Activated naive CD4-positive, alpha-beta T cell treated with anti-CD3 and anti-CD28 coated beads, Interleukin-2, amount 50 U/mL, for 72 hours (primary cell): Measurements from ENCODE around the gene NOG. TPM values are rescaled to one million over a fixed set of nuclear protein-coding genes. Genes with fewer than 3 reads are reported as not detected.
A peak's percentile ranks its signal among the peaks of the same experiment; 100 is the strongest.

Experiments used
- ATAC-seq, 2 donors: fragments of 150-1000 bp; cut with Tn5 transposase; 2 replicates each; pipeline ENCODE4 v1.10.0; 2021; ENCODE audit warnings: mild to moderate bottlenecking in 2 of 2, moderate library complexity in 2 of 2
- DNase-seq, 2 donors: peaks; one replicate each; pipeline ENCODE4 v3.0.0; 2021 to 2022; ENCODE audit warnings: low spot score in 2 of 2
- H3K27ac Mint-ChIP-seq, 2 donors: one replicate each; pipeline ENCODE4 v1.8.0; 2022; ENCODE audit warnings: mild to moderate bottlenecking in 2 of 2, mixed read lengths in 2 of 2
- H3K36me3 Mint-ChIP-seq, 2 donors: one replicate each; pipeline ENCODE4 v1.8.0; 2022; ENCODE audit warnings: mixed read lengths in 2 of 2
- H3K9me3 Mint-ChIP-seq, 2 donors: one replicate each; pipeline ENCODE4 v1.8.0; 2022; ENCODE audit warnings: mixed read lengths in 2 of 2
- total RNA-seq, 2 donors: library from RNA; stranded (reverse); gene quantifications; one replicate each; pipeline ENCODE4 v1.2.3, GENCODE V29; 2022

NOG gene
- total RNA-seq: 10 to 100 TPM in 1 of 2 donors, under 1 TPM in 1; 0.16 to 15.7 TPM

DNA sequence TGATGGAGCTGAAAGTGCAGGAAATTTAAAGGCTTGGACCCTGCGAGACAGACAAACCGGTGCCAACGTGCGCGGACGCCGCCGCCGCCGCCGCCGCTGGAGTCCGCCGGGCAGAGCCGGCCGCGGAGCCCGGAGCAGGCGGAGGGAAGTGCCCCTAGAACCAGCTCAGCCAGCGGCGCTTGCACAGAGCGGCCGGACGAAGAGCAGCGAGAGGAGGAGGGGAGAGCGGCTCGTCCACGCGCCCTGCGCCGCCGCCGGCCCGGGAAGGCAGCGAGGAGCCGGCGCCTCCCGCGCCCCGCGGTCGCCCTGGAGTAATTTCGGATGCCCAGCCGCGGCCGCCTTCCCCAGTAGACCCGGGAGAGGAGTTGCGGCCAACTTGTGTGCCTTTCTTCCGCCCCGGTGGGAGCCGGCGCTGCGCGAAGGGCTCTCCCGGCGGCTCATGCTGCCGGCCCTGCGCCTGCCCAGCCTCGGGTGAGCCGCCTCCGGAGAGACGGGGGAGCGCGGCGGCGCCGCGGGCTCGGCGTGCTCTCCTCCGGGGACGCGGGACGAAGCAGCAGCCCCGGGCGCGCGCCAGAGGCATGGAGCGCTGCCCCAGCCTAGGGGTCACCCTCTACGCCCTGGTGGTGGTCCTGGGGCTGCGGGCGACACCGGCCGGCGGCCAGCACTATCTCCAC, at the start of gene NOG:
Gene NOG (plus strand): TSS at position 54 of the 674 bp plus-strand sequence. CDS start 525 bp downstream, at position 579.
- ATAC-seq (peak; percentile 43 to 46), DNase-seq (peak; percentile 61 to 67)
- H3K36me3 Mint-ChIP-seq: no peaks in the 10 kb centered on the region
- H3K27ac Mint-ChIP-seq: no peak within 1 kb of the TSS
- no peaks in the 10 kb centered on the region for H3K9me3 Mint-ChIP-seq

DNA sequence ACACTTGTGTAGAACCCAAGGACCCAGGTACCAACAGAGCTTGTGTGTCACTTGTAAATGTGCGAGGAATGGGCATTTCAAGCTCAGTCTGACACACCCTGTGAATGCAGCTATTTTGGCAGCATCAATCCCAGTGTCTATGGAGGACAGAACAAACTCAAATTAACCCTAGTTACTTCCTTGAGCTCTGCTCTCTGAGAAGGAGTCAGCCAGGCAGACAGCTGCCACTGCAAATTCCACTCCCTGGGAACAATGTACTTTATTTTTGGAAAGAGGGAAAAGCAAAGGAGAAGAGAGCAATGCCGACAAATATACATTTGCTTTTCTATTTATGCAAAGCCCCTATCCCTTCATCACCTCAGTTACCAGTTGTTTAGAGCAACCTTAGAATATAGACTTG, 48.4 kb upstream of the NOG start:
- Mint-ChIP-seq H3K27ac (no peak overlapping the region), H3K36me3 (no peaks in the 10 kb centered on the region), H3K9me3 (peaks cover 0 to 6% of the 10 kb centered on the region in 2 donors)
- ATAC-seq: no peak
- no peak for DNase-seq

DNA sequence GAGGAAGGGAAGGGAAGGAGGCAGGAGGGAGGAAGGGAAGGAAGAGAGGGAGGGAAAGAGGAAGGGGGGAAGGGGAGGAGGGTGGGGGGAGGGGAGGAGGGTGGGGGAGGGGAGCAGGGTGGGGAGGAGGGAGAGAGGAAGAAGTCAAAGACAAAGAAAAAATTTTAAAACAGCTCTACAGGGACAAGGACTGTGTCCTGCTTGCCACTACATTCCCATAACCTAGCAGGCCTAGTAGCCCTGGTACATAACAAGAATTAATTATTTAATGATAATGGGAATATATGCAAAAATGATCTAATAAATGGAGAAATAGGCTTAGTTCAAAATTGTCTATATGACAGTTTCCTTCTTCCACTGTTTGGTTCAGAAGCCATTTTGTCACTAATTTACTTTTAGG, 47.6 kb upstream of the NOG start:
- H3K36me3 Mint-ChIP-seq: no peaks in the 10 kb centered on the region
- DNase-seq: no peak
- H3K27ac Mint-ChIP-seq: no peak overlapping the region
- no peak for ATAC-seq
- peaks cover 0 to 6% of the 10 kb centered on the region in 2 donors for H3K9me3 Mint-ChIP-seq

DNA sequence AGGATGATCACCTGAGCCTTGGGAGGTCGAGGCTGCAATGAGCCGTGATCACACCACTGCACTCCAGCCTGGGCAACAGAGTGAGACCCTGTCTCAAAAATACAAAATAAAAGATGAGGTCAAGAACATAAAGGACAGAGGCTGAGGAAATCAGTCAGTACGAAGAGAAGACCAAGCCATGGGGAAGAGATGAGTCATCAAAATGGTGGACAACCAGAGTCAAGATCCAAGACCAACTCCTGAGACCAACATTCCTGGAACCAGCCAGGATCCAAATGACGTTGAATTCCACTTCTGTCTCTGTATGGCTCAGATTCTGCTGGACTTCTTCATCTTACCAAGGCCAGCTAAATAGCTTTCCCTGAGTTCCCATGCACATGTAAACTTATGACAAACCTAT, 44.8 kb upstream of the NOG start:
- DNase-seq (no peak), ATAC-seq (no peak)
- peaks cover 7 to 11% of the 10 kb centered on the region in 2 donors for H3K9me3 Mint-ChIP-seq
- H3K36me3 Mint-ChIP-seq: peaks cover 0 to 4% of the 10 kb centered on the region in 2 donors
- no peak overlapping the region for H3K27ac Mint-ChIP-seq

DNA sequence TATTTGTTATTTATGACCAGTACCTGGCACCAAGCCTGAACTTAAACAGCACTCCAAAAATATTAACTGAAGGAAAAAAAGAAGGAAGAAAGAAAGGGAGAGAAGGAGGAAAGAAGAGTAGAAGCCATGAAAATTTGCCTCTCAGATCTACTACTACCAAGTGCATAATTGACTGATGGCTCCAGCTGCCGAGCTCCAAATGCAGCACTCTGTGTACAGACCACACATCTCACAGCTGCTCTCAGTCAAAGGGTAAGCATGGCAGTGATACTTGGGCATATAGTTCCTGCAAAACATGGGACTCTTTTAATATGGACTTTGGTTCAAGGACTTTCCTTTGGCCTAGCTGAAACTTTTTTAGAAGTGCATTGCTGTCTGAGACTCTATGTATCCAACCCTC, 44.0 kb upstream of the NOG start:
- DNase-seq (no peak), ATAC-seq (no peak)
- H3K36me3 Mint-ChIP-seq: peaks cover 0 to 4% of the 10 kb centered on the region in 2 donors
- no peak overlapping the region for H3K27ac Mint-ChIP-seq
- H3K9me3 Mint-ChIP-seq: peaks cover 7 to 11% of the 10 kb centered on the region in 2 donors

DNA sequence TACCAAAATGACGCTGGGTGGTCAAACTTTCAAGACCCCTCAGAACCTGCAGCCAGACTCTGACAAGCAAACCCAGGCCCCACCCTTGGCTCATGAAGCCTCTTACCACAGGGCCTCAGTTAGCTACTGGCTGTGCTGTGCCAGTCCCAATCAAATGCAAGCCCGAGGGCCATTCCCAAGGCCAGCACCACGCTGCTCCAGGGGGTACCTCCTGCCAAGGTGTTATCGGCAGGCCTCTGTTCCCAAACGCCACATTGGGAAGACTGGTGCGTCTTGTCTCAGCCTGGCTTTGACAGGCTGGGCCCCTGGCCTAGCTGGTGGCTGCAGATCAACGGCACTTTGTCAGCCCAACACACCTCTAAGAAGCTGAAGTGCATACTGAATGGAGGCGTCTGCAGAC, 35.8 kb upstream of the NOG start:
- H3K27ac Mint-ChIP-seq: no peak overlapping the region
- no peaks in the 10 kb centered on the region for H3K9me3 Mint-ChIP-seq
- H3K36me3 Mint-ChIP-seq: no peaks in the 10 kb centered on the region
- ATAC-seq (no peak), DNase-seq (no peak)

DNA sequence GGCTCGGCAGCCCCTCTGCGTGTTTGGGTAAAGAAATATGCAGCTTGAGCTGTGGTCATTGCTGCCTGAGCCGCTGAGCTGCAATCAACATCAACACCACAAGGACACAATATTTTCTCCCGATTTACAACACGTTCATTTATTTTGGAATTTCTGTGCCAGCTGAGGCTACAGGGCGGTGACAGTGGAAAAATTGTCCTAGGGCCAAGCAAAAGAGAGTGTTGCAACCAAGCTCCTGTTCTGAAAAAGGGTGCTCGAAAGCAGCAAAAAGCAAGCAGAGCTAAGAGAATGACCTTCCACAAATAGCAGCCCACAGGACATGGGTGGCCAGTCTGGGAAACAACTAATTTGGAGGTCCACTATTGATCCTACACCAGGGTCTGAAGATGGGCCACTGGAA, 35.4 kb upstream of the NOG start:
- H3K36me3 Mint-ChIP-seq: no peaks in the 10 kb centered on the region
- no peaks in the 10 kb centered on the region for H3K9me3 Mint-ChIP-seq
- ATAC-seq (no peak), DNase-seq (no peak)
- no peak overlapping the region for H3K27ac Mint-ChIP-seq

DNA sequence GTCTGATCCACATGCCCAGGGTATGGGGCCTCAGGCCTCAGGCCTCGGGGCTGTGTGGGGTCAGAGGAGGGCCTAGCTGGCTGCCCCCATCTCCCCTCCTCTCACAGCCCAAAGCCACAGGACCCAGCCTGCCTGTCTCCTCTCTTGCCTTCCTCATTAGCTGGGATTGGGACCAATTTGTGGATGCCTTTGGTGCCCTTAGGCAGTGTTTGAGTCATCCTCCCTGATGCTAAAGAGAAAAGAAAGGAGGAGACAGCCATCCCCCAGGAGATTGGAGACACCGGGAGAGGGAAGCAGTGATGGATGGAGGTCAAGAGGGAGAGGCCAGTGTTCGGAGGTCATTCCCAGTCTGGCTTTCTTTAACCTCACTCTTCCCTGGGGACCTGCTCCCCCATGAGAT, 23.3 kb upstream of the NOG start:
- ATAC-seq (no peak), DNase-seq (no peak)
- Mint-ChIP-seq H3K36me3 (no peaks in the 10 kb centered on the region), H3K27ac (no peak overlapping the region), H3K9me3 (no peaks in the 10 kb centered on the region)

DNA sequence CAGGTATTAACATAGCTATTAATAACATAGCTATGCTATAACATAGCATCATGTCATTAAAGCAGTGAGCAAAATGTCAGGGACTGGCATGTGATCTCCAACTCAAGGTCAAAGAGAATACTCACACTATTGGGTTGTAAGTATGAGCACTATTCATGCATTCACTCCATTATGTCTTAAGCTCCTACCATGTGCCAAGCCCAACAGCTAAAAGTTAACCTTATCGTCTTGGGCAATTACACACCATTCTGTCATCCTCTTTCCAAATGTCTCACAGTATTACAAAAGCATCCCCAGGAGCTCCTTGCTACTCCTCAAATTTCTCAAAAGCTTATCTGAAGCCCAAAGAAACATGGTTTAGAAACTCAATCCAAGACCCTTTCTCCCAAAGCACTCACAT, 22.0 kb upstream of the NOG start:
- ATAC-seq (no peak), DNase-seq (no peak)
- no peaks in the 10 kb centered on the region for H3K36me3 Mint-ChIP-seq
- no peaks in the 10 kb centered on the region for H3K9me3 Mint-ChIP-seq
- H3K27ac Mint-ChIP-seq: no peak overlapping the region

DNA sequence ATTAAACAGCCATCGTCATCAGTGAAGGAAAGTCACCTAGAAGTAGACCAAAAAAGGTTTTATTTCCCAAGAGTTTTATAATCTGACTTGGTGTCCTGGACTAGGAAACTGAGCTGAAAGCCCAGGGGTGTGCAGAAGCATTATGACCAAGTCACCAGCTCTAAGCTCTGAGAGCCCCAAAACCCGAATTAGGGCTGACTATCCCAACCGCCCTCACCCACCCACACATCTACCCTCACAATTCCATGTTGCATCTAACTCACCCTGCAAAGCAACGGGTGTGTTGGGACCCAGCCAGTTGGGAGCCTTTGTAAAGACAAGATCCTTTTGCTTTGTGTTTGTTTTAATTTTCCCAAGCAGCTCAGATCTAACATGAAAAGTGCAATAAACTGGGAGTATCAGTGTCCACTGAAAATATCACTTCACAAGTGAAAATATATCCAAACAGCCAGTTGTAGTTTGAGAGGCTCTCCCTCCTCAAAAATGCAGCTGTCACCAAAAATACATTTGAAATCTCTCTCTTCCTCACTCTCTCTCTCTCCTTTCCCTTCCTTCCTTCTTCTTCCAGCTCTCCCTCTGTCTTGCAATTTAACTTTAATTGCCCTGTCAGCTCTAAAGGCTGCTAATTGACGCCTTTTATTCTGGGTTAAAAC, 16.2 kb upstream of the NOG start:
- no peak overlapping the region for H3K27ac Mint-ChIP-seq
- no peak for DNase-seq
- no peaks in the 10 kb centered on the region for H3K9me3 Mint-ChIP-seq
- H3K36me3 Mint-ChIP-seq: no peaks in the 10 kb centered on the region
- ATAC-seq: no peak

DNA sequence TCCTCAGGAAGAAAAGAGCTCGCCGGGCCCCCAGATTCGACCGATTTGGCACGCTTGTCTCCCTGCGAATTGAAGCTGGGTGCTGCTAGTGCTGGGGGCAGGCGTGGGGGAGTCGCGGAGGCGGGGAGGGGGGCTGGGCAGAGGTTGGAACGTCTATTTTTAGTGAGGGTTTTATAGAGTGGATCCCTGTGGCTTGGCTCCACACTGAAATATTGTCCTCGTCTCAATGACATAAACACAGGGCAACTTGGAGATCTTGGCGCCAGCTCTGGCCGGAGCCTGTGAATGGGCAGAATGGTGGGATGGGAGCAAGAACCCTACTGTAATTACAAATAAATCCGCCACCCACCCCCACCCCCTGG, 15.7 kb upstream of the NOG start:
- H3K27ac Mint-ChIP-seq: no peak overlapping the region

DNA sequence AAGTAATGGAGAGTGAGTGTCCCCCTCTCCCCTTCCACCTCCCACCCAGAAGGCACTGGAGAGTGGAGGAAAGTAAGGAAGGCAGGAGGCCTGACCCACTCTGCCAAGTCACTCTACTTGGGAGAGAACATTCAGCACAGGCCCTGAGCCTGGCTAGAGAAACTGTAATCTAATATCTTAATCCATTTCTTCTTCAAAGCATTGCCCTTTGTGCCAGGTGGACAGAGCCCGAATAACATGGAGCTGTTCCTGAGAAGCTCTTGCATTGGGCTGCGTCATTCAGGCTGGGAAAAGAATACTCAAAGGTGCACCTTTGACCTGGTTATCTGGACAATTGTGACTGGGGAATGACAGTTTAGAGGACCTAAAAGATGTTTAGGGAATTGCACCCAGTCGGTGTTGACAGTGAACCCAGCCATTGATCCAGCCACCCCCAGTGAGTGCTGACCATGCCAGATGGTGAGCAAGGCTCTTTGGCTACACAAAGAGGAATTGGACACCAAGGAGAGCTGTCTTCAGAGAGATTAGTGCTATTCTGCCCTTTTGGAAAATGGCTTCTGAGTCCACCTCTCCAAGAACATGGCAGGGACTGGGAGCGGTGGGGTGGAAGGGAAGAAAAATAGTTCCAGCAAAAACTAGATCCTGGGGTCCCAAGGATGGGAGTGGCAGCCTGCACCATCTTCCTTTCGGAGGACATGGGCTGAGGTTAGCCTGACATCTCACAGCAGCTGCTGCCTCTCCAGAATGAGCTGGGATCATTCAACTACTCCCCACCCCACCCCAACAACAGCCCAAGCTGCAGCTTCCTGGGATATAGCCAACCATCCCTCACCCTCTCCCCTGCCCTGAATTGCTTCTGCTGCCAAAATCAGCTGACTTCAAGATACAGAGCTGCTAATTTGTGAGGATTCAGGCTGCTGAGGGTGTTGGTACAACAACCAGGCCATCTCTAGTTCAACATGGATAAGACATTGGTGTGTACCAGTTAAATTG, 11.6 kb upstream of the NOG start:
- no peak overlapping the region for H3K27ac Mint-ChIP-seq
- H3K36me3 Mint-ChIP-seq: no peaks in the 10 kb centered on the region
- no peaks in the 10 kb centered on the region for H3K9me3 Mint-ChIP-seq
- DNase-seq (no peak), ATAC-seq (no peak)

More for the DNA sequence above, 15.7 kb upstream of the NOG start:
- no peaks in the 10 kb centered on the region for H3K36me3 Mint-ChIP-seq
- DNase-seq (no peak), ATAC-seq (no peak)
- no peaks in the 10 kb centered on the region for H3K9me3 Mint-ChIP-seq

DNA sequence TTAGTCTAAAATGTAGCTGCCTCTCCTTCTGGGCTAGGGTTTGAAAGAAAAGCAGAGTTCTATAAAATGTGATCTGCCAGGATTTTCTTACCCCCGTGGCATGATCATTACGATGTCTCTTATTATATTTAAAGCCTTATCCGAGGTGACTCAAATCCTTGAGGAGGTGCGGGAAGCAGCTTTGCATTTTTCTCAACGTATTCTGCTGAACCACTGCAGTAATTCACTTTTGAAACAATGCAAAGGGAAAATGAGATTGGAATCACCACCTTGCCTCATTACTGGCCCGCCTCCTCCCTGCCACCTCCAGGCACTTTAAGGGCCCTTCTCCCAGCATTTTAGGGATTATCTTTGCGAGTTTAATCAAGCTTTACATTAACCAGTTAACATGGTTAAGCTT, 9.7 kb upstream of the NOG start:
- Mint-ChIP-seq H3K27ac (no peak overlapping the region), H3K9me3 (no peaks in the 10 kb centered on the region)
- no peak for DNase-seq

DNA sequence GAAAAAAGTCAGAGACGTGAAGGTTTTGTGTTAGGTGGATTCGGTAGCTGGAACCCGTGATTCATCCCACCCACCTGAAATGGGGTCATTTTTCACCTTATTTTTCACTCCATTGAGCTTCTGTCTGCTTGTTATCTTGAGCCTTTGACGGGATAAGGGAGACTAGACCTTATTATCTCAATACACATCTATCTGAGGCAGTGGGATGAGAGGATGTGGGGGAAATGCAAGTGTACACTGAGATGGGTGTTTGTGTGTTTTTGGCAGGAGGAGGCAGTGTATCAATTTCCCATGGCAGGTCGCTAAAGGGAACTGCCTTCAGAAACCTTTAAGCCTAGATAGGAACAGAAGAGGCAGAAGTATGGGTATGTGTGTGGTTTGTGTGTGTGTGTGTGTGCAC, 6.2 kb upstream of the NOG start:
- Mint-ChIP-seq H3K36me3 (no peaks in the 10 kb centered on the region), H3K27ac (no peak overlapping the region), H3K9me3 (no peaks in the 10 kb centered on the region)
- ATAC-seq (no peak), DNase-seq (no peak)

More for the DNA sequence above, 9.7 kb upstream of the NOG start:
- H3K36me3 Mint-ChIP-seq: no peaks in the 10 kb centered on the region
- no peak for ATAC-seq

DNA sequence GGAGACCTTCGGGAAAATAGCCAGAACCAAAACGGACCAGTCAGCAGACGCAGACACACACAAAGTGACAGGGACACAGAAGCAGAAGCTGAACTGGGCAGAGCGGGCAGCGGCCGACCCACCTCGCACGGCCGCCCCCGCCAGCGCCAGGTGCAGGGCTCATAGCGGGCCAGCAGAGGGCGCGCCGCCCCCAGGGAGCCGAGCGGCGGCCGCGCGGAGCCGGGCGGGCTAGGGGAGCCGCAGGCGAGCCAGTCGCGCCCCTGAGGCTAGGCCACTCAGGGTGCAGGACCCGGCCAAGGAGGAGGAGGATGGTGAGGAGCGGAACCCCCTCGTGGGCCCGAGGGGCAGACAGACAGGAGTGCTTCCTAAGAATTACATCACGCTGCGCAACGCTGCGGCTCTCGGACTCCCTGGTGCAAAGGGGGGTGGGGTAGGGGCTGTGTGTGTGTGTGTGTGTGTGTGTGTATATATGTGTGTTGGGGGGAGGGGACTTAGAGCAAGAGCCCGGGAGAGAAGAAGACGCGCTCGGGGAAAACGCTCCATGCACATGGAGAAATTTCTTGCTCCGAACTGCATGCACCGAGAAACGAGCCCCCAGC, 913 bp upstream of the NOG start:
- DNase-seq: peak; percentile 71 to 90
- no peak overlapping the region for H3K27ac Mint-ChIP-seq
- H3K36me3 Mint-ChIP-seq: no peaks in the 10 kb centered on the region
- H3K9me3 Mint-ChIP-seq: no peaks in the 10 kb centered on the region
- peak; percentile 61 to 65 for ATAC-seq

DNA sequence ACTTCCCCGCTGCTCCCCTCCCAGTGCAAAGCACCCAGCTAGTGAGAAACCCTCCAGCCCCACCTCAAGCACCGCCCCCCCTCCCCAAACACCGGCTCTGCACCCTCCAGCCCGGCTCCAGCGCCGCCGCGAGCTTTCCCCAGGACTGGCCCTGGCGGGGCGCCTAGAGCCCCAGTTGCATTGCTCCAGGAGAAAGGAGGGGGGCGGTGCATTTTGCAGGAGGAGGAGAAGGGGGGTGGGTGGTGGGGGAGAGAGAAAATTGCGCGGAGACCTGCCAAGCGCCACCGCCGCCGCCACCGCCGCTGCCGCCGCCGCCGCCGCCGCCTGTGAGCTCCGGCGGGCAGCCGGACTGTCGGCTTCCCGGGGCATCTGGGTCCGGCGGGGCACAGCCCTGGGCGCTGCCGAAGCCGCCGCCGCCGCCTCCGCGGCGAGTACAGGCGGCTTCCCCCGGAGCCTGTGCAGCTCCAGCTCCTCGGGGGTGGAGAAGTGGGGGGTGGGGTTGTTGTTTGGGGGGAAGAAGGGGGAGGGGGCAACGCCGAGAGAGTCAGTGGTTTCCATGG, 333 bp upstream of the NOG start:
- H3K27ac Mint-ChIP-seq: no peak overlapping the region
- DNase-seq (peak in 1 of 2 donors; percentile 54), ATAC-seq (peak; percentile 32 to 46)
- no peaks in the 10 kb centered on the region for H3K9me3 Mint-ChIP-seq
- H3K36me3 Mint-ChIP-seq: no peaks in the 10 kb centered on the region
